Measurements from ENCODE around the gene GLRA1. TPM values are rescaled to one million over a fixed set of nuclear protein-coding genes. Genes with fewer than 3 reads are reported as not detected.

The GLRA1 gene
- total and polyA plus RNA-seq, 5 experiments from 2014 or later = not detected

- Mint-ChIP-seq H3K9me3 (no peaks in the 10 kb centered on the region), H3K4me3 (peak overlapping the region in 9 of 10 donors; percentile 1 to 70 (median 48)), H3K27me3 (no peaks in the 10 kb centered on the region), H3K36me3 (peaks cover 4 to 47% (median 11%) of the 10 kb centered on the region in 3 donors), H3K4me1 (peaks cover 36 to 92% (median 88%) of the 10 kb centered on the region in 4 donors), H3K27ac (peak overlapping the region in 6 of 10 donors; percentile 43 to 62 (median 58))
- ATAC-seq (no peak), DNase-seq (no peak)
- POLR2A ChIA-PET = interaction anchor here (2.8 kb wide), 1 partner anchor 8 kb away, joined by 18 read pairs; the partner anchor contains the start of gene G3BP1
Measured at GRCh38 chr5:151779531-151780125, 145.0 kb downstream of the GLRA1 start.

- DNase-seq (no peak), ATAC-seq (no peak)
- peaks cover 4 to 42% (median 11%) of the 10 kb centered on the region in 3 donors for H3K36me3 Mint-ChIP-seq
- H3K27me3 Mint-ChIP-seq = no peaks in the 10 kb centered on the region
- H3K27ac Mint-ChIP-seq = peak overlapping the region in 8 of 10 donors; percentile 13 to 80 (median 44)
- H3K4me1 Mint-ChIP-seq = peaks cover 35 to 75% (median 71%) of the 10 kb centered on the region in 4 donors
- no peaks in the 10 kb centered on the region for H3K9me3 Mint-ChIP-seq
- H3K4me3 Mint-ChIP-seq = peak overlapping the region in 9 of 10 donors; percentile 49 to 93 (median 70)
- POLR2A ChIA-PET = interaction anchor here (0.6 kb wide), 1 partner anchor 522 kb away, joined by 3 read pairs; no protein-coding TSS in a partner anchor
Measured at GRCh38 chr5:151775025-151775606, 149.5 kb downstream of the GLRA1 start.

GRCh38 chr5:151773951-151774350, 150.7 kb downstream of the GLRA1 start:
- DNase-seq = no peak
- Mint-ChIP-seq H3K4me3 (peak overlapping the region in 9 of 10 donors; percentile 83 to 98 (median 91)), H3K36me3 (peaks cover under 1 to 35% (median 7%) of the 10 kb centered on the region in 3 donors), H3K27me3 (no peaks in the 10 kb centered on the region), H3K27ac (peak overlapping the region in 9 of 10 donors; percentile 34 to 70 (median 56)), H3K4me1 (peaks cover 26 to 66% (median 66%) of the 10 kb centered on the region in 4 donors), H3K9me3 (no peaks in the 10 kb centered on the region)
- ATAC-seq = no peak
- POLR2A ChIA-PET = interaction anchor here (0.7 kb wide), 1 partner anchor 13 kb away, joined by 5 read pairs; no protein-coding TSS in a partner anchor

GRCh38 chr5:151772846-151773561, 151.6 kb downstream of the GLRA1 start:
- peaks cover 0 to 25% (median 5%) of the 10 kb centered on the region in 3 donors for H3K36me3 Mint-ChIP-seq
- POLR2A ChIA-PET = interaction anchor here (0.8 to 5.9 kb wide), 3 partner anchors 8 to 17 kb away, joined by 3 to 152 read pairs (median 18); partner anchors contain the start of gene ATOX1
- DNase-seq (peak in 1 of 10 donors; percentile 22), ATAC-seq (no peak)
- peaks cover 29 to 61% (median 60%) of the 10 kb centered on the region in 4 donors for H3K4me1 Mint-ChIP-seq
- H3K27ac Mint-ChIP-seq = peak overlapping the region in 8 of 10 donors; percentile 54 to 95 (median 92)
- H3K27me3 Mint-ChIP-seq = no peaks in the 10 kb centered on the region
- no peaks in the 10 kb centered on the region for H3K9me3 Mint-ChIP-seq
- peak overlapping the region in 9 of 10 donors; percentile 83 to 98 (median 91) for H3K4me3 Mint-ChIP-seq

Other genes starting within 250 kb of the GLRA1 start
- not detected for gene SPARC, start 237.9 kb downstream of the GLRA1 start, total RNA-seq
- gene SPARC, start 237.9 kb downstream of the GLRA1 start, polyA plus RNA-seq = not detected
- gene ATOX1, start 166.2 kb downstream of the GLRA1 start, total RNA-seq = 10 to 100 TPM; 26.8 to 32.7 TPM
- 10 to 100 TPM; 50.9 to 58.7 (median 58.0) TPM for gene ATOX1, start 166.2 kb downstream of the GLRA1 start, polyA plus RNA-seq
- 100 to 1,000 TPM; 179 to 188 TPM for gene G3BP1, start 152.9 kb downstream of the GLRA1 start, total RNA-seq
- 100 to 1,000 TPM; 128 to 145 (median 145) TPM for gene G3BP1, start 152.9 kb downstream of the GLRA1 start, polyA plus RNA-seq

Measured in naive thymus-derived CD8-positive, alpha-beta T cell (primary cell).